Upper lobe of left lung (tissue), 6 donors: ENCODE data around the gene LEMD2. TPM values are rescaled to one million over a fixed set of nuclear protein-coding genes. Genes with fewer than 3 reads are reported as not detected.
A peak's percentile ranks its signal among the peaks of the same experiment; 100 is the strongest.

Source experiments
- ATAC-seq, 2 donors: fragments of 200-7000 bp; cut with Tn5 transposase; one replicate each; pipeline ENCODE4 v1.9.1; 2022; ENCODE audit warnings: mild to moderate bottlenecking in 2 of 2, moderate library complexity in 2 of 2; ENCODE audit not compliant: low FRiP score in 2 of 2
- DNase-seq, 2 donors: peaks; one replicate each; pipeline ENCODE4 v3.0.0-alpha.2; 2019 to 2020
- H3K27ac ChIP-seq, 4 donors: fragments of 200-600 bp; sonication (generic); one replicate each; pipeline ENCODE4 v1.5.1; 2016 to 2019
- H3K27me3 ChIP-seq, 4 donors: fragments of 200-600 bp; sonication (generic); one replicate each; pipeline ENCODE4 v1.5.1; 2017 to 2019
- H3K36me3 ChIP-seq, 4 donors: fragments of 200-600 bp; sonication (generic); one replicate each; pipeline ENCODE4 v1.5.1; 2016 to 2019
- H3K4me1 ChIP-seq, 4 donors: fragments of 200-600 bp; sonication (generic); one replicate each; pipeline ENCODE4 v1.5.1; 2018 to 2019
- H3K4me3 ChIP-seq, 4 donors: fragments of 200-600 bp; sonication (generic); one replicate each; pipeline ENCODE4 v1.5.1; 2017 to 2019; ENCODE audit warnings: mild to moderate bottlenecking in 2 of 4, moderate library complexity in 1 of 4
- H3K9me3 ChIP-seq, 4 donors: fragments of 200-600 bp; sonication (generic); one replicate each; pipeline ENCODE4 v1.5.1; 2018 to 2019
- EP300 ChIP-seq, 4 donors: sonication (generic); formaldehyde crosslinking; IDR thresholded peaks; one replicate each; pipeline ENCODE4 v1.5.1; 2017; ENCODE audit warnings: antibody characterized with exemption in 4 of 4, control low read depth in 2 of 4
- POLR2A ChIP-seq, 4 donors: fragments of 450-650 bp; IDR thresholded peaks; one replicate each; pipeline ENCODE4 v1.5.1; 2016 to 2017; ENCODE audit warnings: antibody characterized with exemption in 4 of 4, mild to moderate bottlenecking in 2 of 4
- POLR2AphosphoS5 ChIP-seq, 2 donors: sonication (generic); formaldehyde crosslinking; IDR thresholded peaks; one replicate each; pipeline ENCODE4 v1.5.1; 2017; ENCODE audit warnings: antibody characterized with exemption in 2 of 2
- WGBS, 2 donors: methylation state at CpG; one replicate each; pipeline ENCODE4 v1.1.5; 2017 to 2018; 5-methylcytosine and 5-hydroxymethylcytosine counted together
- total RNA-seq, 6 donors: library from RNA; depleted of rRNA in 4 of 6; stranded (reverse); fragments of >200 nt in 4 of 6; gene quantifications; one replicate each; pipeline versions ENCODE4 v1.1.0 to v1.2.1, GENCODE V29; 2016 to 2021
- TF ChIP-seq, protein P1 (sequence below), 6 experiments: fragments of 450-650 bp in 4 of 6; fragments of 200-600 bp in 2 of 6; sonication (generic) in 2 of 6; IDR thresholded peaks; one replicate each; pipeline ENCODE4 v1.5.1; 2016 to 2019; ENCODE audit warnings: antibody characterized with exemption in 6 of 6
- donor health status: DM: no; HTN: no; CAD: no; lungs with moderate emphysema.
- donor health status: DM: no; HTN: yes; CAD: no; lungs with severe emphysema.

The LEMD2 gene
- total RNA-seq, 6 donors from 2014 or later: 51.1 to 118 (median 66.2) TPM

DNA sequence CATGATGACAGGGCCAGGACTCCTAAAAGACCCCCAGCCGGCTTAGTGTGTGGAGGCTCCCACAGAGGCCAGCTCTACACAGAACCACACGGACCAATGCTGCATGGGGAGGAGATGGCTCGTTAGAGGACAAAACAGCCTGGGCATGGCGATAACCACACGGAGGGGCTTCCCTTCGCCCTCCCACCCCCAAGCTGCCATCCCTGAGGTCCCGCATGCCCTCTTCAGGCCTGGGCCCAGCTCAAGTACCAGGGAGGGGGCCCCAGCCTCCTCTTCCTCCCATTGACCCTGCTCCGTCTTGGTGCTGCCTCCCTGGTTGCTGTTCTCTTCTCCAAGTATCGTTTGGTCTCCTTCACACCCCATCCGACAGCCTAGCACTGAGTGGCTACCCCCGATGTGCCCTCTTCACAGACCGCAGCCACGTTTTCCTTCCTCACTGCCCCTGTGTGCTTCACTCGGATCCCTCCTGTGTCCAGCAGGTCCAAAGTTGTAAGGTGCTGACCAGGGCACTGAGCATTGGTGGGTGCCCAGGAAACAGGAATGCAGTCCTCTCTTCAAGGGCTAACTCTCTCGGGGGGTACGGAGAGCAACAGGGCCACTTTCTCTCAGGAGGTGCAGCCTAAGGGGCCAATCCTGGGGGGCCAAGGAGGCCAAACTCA lies 24.4 kb upstream of the LEMD2 start:
- WGBS, 2 donors: 51 to 62% methylated on average over 14 to 16 of the region's 16 CpGs
- no peak for DNase-seq
- no peaks in the 10 kb centered on the region for H3K36me3 ChIP-seq
- H3K4me3 ChIP-seq: no peak overlapping the region
- H3K27ac ChIP-seq: no peak overlapping the region
- TF ChIP-seq POLR2A (IDR thresholded peaks at IDR 0.05) (no peak), POLR2AphosphoS5 (IDR thresholded peaks at IDR 0.05) (no peak), EP300 (IDR thresholded peaks at IDR 0.05) (no peak)
- TF ChIP-seq, protein P1, sequence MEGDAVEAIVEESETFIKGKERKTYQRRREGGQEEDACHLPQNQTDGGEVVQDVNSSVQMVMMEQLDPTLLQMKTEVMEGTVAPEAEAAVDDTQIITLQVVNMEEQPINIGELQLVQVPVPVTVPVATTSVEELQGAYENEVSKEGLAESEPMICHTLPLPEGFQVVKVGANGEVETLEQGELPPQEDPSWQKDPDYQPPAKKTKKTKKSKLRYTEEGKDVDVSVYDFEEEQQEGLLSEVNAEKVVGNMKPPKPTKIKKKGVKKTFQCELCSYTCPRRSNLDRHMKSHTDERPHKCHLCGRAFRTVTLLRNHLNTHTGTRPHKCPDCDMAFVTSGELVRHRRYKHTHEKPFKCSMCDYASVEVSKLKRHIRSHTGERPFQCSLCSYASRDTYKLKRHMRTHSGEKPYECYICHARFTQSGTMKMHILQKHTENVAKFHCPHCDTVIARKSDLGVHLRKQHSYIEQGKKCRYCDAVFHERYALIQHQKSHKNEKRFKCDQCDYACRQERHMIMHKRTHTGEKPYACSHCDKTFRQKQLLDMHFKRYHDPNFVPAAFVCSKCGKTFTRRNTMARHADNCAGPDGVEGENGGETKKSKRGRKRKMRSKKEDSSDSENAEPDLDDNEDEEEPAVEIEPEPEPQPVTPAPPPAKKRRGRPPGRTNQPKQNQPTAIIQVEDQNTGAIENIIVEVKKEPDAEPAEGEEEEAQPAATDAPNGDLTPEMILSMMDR (IDR thresholded peaks at IDR 0.05): no peak
- peaks cover 0 to 14% (median 0%) of the 10 kb centered on the region in 4 donors for H3K4me1 ChIP-seq
- H3K9me3 ChIP-seq: no peaks in the 10 kb centered on the region
- ATAC-seq: peak in 1 of 2 donors; percentile 32
- peaks cover 0 to 10% (median 0%) of the 10 kb centered on the region in 4 donors for H3K27me3 ChIP-seq

DNA sequence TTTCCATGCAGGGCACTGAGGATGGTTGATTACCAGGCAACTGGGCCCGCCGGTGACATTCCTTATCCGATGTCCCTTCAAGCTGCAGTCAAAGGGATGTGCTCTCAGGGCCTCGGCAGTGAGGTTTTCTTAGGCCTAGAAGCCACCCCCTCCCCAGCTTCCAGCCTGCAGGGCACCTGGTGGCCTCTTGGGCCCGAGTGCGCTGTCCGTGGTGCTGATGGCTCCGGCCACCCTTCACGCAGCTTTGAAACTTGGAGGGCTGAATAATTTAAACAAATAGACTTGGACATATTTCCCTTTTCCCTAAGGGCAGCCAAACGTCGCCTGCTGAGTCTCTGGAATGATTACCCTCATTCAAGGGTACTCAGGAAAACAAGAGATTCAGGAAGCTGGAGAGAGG lies 23.7 kb upstream of the LEMD2 start:
- Histone ChIP-seq H3K36me3 (no peaks in the 10 kb centered on the region), H3K27ac (no peak overlapping the region), H3K4me1 (peaks cover 0 to 9% (median 0%) of the 10 kb centered on the region in 4 donors), H3K4me3 (no peak overlapping the region), H3K9me3 (no peaks in the 10 kb centered on the region), H3K27me3 (peaks cover 0 to 10% (median 0%) of the 10 kb centered on the region in 4 donors)
- peak; percentile 39 to 58 for ATAC-seq
- DNase-seq: peak; percentile 31 to 88
- TF ChIP-seq EP300 (IDR thresholded peaks at IDR 0.05) (no peak), POLR2A (IDR thresholded peaks at IDR 0.05) (no peak), POLR2AphosphoS5 (IDR thresholded peaks at IDR 0.05) (no peak)
- TF ChIP-seq, protein P1 (IDR thresholded peaks at IDR 0.05): peak in 3 of 6 experiments; percentile 17 to 47 (median 34)
- WGBS, 2 donors: 8% methylated on average over 5 to 11 of the region's 11 CpGs

DNA sequence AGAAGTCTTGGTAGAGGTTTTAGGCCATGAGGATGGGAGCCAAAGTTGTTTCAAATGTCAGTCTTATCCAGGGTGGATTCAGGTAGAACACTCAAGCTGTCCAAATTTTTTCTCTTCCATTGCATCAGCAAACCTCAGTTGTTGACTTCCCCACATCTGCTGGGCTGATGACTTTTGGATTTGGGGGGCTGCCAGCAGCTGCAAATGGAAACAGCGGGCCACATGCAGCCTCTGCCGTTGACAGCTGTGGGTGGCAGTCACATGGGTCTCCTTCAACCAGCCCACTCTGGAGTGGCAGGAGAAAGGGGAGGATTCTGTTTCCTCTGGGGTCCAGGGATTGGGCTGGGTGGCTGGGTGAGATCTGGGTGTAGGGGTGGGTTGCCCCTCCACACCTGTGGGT lies 20.7 kb upstream of the LEMD2 start:
- no peaks in the 10 kb centered on the region for H3K9me3 ChIP-seq
- H3K4me1 ChIP-seq: no peaks in the 10 kb centered on the region
- ATAC-seq (no peak), DNase-seq (no peak)
- no peak for TF ChIP-seq EP300 (IDR thresholded peaks at IDR 0.05)
- no peak for TF ChIP-seq POLR2A (IDR thresholded peaks at IDR 0.05)
- TF ChIP-seq, protein P1 (IDR thresholded peaks at IDR 0.05): no peak
- TF ChIP-seq POLR2AphosphoS5 (IDR thresholded peaks at IDR 0.05): no peak
- no peak overlapping the region for H3K27ac ChIP-seq
- H3K4me3 ChIP-seq: no peak overlapping the region
- H3K36me3 ChIP-seq: no peaks in the 10 kb centered on the region
- peaks cover 0 to 6% (median 0%) of the 10 kb centered on the region in 4 donors for H3K27me3 ChIP-seq
- 37 to 52% methylated on average over 2 of the region's 2 CpGs for WGBS, 2 donors

DNA sequence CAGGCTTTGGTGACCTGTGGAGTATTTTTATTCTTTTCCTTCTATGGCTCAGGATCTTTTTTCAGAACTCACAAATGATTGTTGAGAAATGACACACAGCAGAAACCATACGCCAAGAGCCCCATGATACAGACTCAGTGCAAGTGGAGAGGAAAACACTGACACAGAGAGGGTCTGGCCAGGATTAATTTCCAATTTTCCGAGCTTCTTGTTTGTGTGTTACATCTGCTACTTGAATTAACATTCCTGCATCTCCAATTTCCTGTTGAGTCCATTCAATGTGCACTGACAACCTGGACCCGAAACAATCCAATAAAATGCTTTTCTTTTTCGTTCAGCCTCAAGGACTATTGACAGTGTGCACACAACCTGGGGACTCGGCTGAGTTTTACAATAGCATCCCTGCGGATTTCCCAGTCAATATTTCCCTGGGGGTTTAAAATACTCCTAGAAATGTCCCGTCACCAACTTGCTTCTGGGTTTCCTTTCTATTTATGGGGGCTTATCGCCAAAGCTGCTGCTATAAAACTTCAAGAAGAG lies 19.8 kb upstream of the LEMD2 start:
- WGBS, 2 donors: 53 to 57% methylated on average over 8 of the region's 8 CpGs
- Histone ChIP-seq H3K4me1 (no peaks in the 10 kb centered on the region), H3K27me3 (no peaks in the 10 kb centered on the region), H3K9me3 (no peaks in the 10 kb centered on the region), H3K4me3 (no peak overlapping the region), H3K27ac (no peak overlapping the region), H3K36me3 (no peaks in the 10 kb centered on the region)
- DNase-seq: no peak
- ATAC-seq: no peak
- TF ChIP-seq POLR2A (IDR thresholded peaks at IDR 0.05): no peak
- TF ChIP-seq POLR2AphosphoS5 (IDR thresholded peaks at IDR 0.05): no peak
- TF ChIP-seq, protein P1 (IDR thresholded peaks at IDR 0.05): no peak
- TF ChIP-seq EP300 (IDR thresholded peaks at IDR 0.05): no peak
